C1 segment of cervical spinal cord (tissue), 14 donors: ENCODE data around the gene C17orf50.

Experiments
- DNase-seq, 14 donors: peaks; one replicate each; lab custom pipeline; 2025; lab: John Stamatoyannopoulos, UW

The C17orf50 gene

GRCh38 chr17:35786941-35787432 is 26.3 kb downstream of the C17orf50 start:
- no peak for DNase-seq

GRCh38 chr17:35788477-35789368 is 28.0 kb downstream of the C17orf50 start:
- DNase-seq: peak in 1 of 14 donors; percentile 9

- DNase-seq: no peak
Measured at GRCh38 chr17:35790841-35791240, 30.2 kb downstream of the C17orf50 start.

GRCh38 chr17:35791681-35792350 is 31.1 kb downstream of the C17orf50 start:
- no peak for DNase-seq

- DNase-seq: peak in 2 of 14 donors; percentile 21 to 44
Measured at GRCh38 chr17:35793257-35793656, 32.6 kb downstream of the C17orf50 start.

GRCh38 chr17:35795007-35795870 is 34.6 kb downstream of the C17orf50 start, which contains the start of gene MMP28:
TSS of gene MMP28 (minus strand) at chr17:35795641. CDS start at chr17:35795377, 264 bp downstream.
- peak in 2 of 14 donors; percentile 19 to 30 for DNase-seq

- no peak for DNase-seq
Measured at GRCh38 chr17:35795871-35796265, 35.2 kb downstream of the C17orf50 start.

GRCh38 chr17:35796942-35797341 is 36.3 kb downstream of the C17orf50 start:
- DNase-seq: no peak

- no peak for DNase-seq
Measured at GRCh38 chr17:35797370-35797769, 36.7 kb downstream of the C17orf50 start.

GRCh38 chr17:35797918-35798317 is 37.2 kb downstream of the C17orf50 start:
- DNase-seq: no peak

GRCh38 chr17:35799942-35800341 is 39.3 kb downstream of the C17orf50 start:
- peak in 10 of 14 donors; percentile 30 to 95 (median 68) for DNase-seq

- peak in 9 of 14 donors; percentile 47 to 79 (median 63) for DNase-seq
Measured at GRCh38 chr17:35801583-35802224, 41.0 kb downstream of the C17orf50 start.

- DNase-seq: peak in 5 of 14 donors; percentile 25 to 47 (median 29)
Measured at GRCh38 chr17:35804658-35805192, 44.0 kb downstream of the C17orf50 start.

GRCh38 chr17:35807371-35808144 is 46.9 kb downstream of the C17orf50 start:
- no peak for DNase-seq

- no peak for DNase-seq
Measured at GRCh38 chr17:35808240-35808961, 47.7 kb downstream of the C17orf50 start.

- DNase-seq: peak; percentile 53 to 97 (median 94)
Measured at GRCh38 chr17:35808962-35809854, 48.5 kb downstream of the C17orf50 start, which contains the start of gene TAF15. TSS of gene TAF15 (plus strand) at chr17:35809484. CDS start at chr17:35809570, 86 bp downstream.

- no peak for DNase-seq
Measured at GRCh38 chr17:35809855-35810461, 49.3 kb downstream of the C17orf50 start.
